Hematopoietic multipotent progenitor cell treated with erythropoietin and hydrocortisone succinate and interleukin-3 and kit ligand, for 8 days (in vitro differentiated cells): ENCODE results near the gene IZUMO4.
"Not testable (repeated sequence)": the region's sequence is repeated elsewhere in the genome, so short reads cannot be mapped to it uniquely, and the experiment has no call there.

Experiments
- DNase-seq: peaks from one replicate; pipeline ENCODE4 v3.0.0-alpha.2; 2015

The IZUMO4 gene

DNA sequence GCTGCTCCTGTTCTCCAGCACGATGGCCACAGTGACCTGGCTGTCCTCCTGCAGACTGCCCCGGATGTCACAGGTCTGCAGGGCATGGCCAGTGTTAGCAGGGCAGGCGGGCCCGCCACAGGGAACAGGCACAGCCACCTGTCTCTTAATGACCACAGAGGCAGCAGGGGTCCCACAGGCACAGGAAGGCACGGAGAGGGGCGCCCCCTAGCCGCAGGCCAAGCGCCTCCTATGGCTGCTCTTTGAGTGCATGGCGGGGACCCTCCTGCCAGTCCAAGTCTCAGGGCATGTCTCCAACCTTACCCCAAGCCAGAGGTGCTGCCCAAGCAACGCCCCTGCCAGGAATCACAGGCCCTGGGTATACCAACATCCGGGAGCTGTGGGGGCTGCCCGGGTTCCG lies 14.1 kb downstream of the IZUMO4 start:
- no peak for DNase-seq

DNA sequence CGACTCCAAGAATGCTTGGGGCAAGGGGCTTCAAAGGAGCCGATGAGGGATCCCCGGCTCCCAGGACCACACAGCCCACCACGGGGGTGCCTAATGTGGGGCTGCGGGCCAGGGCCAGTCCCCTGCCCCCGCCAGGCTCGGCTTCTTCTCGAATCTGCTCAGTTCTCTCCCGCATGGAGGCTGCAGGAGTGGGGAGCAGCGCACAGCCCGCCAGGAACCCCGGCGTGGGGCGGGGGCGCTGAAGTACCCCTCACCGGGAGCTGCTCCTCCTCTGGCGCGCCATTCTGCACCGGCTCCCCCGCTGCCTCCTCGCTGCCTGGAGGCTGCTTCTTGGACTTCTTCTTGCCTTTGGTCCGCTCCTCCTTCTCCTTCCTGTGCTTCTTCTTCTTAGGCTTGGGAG lies 14.7 kb downstream of the IZUMO4 start:
- no peak for DNase-seq

DNA sequence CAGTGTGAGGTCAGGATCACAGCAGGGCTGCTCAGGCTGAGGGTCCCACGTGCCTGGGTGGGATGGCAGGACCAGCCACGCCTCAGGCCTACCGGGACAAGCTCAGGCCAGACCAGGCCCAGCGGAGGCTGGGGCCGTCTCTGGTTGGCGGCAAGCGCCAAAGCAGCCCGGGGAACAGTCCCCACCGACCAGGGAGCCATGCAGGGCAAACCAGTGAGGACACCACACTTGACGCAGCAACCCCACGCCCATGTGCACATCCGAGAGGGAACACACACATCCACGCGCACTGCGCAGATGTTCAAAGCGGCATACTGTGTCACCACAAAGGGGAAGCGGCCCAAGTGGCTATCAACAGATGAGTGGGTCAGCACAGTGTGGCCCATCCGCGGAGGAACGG lies 15.2 kb downstream of the IZUMO4 start:
- no peak for DNase-seq

- DNase-seq: no peak
These were observed 16.0 kb downstream of the IZUMO4 start for GRCh38 chr19:2112516-2113320.

- DNase-seq: no peak
These were observed 16.9 kb downstream of the IZUMO4 start for GRCh38 chr19:2113439-2114211.

DNA sequence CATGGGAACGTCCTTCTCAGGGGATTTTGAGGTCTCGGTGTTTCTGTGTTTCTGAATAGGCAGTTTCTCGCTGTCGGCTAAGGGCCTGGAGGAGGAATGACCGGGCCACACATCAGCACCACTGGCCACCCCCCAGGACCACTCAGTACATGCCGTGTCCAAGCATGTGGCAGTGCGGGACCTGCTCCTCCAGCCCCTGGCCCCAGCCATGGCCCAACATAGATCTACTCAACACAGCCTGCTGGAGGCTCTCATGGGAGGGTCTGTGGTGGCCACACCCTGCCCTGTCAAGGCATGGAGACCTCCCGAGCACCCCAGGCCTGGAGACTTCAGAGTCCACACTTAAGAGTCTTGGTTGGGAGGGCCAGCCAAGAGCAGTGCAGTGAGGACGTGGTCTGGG lies 17.5 kb downstream of the IZUMO4 start:
- no peak for DNase-seq

DNA sequence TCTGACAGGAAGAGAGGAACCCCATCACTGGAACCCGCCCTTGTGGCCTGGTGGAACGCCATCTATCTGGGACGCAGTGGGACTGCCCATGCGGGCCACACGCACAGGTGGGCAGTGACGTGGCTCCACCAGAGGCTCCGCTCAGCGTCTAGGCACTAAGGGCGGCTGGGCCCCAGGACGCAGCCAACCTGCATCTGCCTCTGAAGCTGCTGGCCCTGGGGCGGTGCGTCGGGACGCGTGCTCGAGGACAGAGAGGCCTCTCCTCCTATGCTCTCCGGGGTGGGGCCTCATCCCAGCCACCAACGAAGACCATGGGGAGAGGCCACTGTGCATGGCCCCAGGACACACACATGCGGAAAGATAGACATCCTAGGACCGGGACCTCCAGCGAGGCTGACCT lies 18.1 kb downstream of the IZUMO4 start:
- no peak for DNase-seq

- no peak for DNase-seq
These were observed 18.6 kb downstream of the IZUMO4 start for GRCh38 chr19:2115324-2115723.

DNA sequence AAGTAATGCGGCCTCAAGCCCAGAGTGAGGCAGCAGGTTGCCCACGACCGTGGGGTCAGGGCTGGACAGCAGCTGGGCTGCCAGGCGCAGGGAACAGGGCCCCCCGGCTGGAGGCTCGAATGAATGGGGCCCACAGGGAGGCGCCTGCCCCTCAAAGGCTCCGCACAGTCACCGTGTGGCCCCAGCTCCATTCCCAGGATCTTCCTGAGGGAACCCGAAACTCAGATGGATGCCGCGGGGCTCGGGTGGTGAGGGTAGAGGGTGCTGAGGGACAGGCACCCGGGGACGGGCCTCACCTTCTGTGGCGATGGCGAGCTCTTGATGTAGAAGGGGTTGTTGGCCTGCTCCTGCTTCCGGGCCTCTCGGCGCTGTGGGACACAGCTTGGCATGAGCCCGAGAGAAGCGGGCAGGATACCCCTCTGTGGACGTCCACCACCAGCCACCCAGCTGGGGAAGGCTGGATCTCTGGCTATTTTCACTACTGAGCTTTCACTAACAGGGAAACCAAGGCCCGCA lies 19.3 kb downstream of the IZUMO4 start:
- no peak for DNase-seq

- no peak for DNase-seq
These were observed 19.8 kb downstream of the IZUMO4 start for GRCh38 chr19:2116507-2116906.

- no peak for DNase-seq
These were observed 20.7 kb downstream of the IZUMO4 start for GRCh38 chr19:2117215-2117960.

GRCh38 chr19:2118438-2118837 lies 21.7 kb downstream of the IZUMO4 start:
- no peak for DNase-seq

DNA sequence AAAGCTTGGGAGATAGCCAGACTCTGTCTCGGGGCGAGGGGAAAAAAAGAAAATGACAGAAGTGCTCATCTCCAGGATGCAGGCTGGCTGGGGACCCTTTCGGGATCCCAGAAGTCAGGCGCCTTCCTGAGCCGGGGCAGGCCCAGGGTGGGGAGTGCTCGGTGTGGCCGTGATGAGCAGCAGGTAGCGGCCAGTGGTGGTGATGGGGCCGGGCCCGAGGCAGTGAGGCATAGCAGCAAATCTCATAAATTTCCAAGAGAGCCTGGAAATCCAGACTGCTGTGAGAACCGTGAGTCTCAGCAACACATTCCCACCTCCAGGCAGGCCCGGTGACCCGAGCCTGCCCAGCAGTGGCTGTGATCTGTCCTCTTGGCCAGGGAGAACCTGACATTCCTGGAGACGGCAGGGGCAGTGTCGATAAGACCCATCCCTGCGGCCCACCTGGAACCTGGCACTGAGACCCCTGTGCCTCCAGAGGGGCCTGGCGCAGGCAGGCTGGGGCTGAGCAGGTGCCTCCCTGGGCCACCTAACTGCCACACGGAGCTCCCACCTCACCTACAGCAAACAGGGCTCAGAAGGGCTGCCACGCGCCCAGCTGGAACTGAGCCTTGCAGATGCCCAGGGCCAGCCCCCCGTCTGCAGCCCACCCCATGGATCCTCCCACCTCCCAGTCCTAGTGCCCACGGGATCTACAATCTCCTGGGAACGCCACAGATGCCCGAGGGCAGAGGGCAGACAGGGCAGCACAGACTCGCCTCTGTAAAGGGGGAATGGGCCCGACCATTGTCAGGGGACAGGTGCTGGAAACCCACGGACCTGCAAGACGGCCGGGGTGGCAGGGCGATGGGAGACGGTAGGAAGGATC lies 23.4 kb downstream of the IZUMO4 start:
- no peak for DNase-seq

- no peak for DNase-seq
These were observed 24.1 kb downstream of the IZUMO4 start for GRCh38 chr19:2120821-2121220.

GRCh38 chr19:2121416-2122051 lies 24.8 kb downstream of the IZUMO4 start:
- DNase-seq: no peak

GRCh38 chr19:2122251-2122650 lies 25.5 kb downstream of the IZUMO4 start:
- DNase-seq: no peak

GRCh38 chr19:2122982-2123381 lies 26.3 kb downstream of the IZUMO4 start:
- DNase-seq: no peak

GRCh38 chr19:2123682-2124387 lies 27.1 kb downstream of the IZUMO4 start:
- peak; percentile 14 for DNase-seq

DNA sequence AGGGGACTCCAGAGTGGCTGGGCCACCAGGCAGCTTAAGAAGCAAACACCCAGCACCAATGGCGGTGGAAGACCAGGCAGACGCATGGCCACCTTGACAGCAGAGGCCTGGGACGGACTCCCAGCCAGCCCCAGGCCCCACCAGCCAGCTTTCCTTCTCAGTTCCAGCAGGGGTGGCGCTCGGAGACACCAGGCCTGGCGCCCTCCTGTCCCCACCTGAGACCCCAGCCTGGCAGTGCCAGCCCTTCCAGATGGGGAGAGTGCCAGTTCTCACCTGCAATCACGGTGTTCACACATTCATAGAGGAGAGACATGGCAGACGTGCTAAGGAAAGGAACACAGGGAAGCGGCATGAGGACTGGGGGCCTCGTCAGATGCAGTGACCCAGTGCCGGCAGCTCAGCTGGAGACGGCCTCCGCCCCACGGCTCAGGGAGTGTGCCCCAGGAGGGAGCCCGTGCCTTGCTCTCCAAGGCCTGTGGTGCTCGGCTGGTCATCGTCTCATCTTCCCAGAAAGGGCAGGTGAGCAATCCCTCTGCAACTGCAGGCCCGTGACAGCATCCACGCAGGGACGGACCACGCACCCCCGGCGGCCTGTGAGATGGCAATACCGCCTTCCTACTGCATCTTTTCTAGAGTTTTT lies 30.3 kb downstream of the IZUMO4 start:
- DNase-seq: no peak

DNA sequence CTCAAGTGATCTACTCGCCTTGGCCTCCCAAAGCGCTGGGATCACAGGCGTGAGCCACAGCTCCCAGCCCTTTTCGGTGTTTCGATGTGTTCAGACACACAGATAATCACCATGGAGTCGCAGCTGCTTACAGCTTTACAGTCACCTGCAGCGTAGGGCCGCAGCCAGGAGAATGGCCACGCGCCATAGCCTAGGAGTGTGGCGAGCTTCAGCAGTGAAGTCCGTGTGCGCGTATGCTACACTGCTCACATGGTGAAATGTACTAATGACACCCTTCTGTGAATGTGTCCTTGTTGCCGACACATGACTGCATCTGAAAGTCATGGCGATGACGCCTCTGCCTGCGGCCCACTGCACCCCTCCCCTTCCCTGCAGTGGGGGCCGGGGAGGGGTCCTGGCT lies 31.0 kb downstream of the IZUMO4 start:
- no peak for DNase-seq

DNA sequence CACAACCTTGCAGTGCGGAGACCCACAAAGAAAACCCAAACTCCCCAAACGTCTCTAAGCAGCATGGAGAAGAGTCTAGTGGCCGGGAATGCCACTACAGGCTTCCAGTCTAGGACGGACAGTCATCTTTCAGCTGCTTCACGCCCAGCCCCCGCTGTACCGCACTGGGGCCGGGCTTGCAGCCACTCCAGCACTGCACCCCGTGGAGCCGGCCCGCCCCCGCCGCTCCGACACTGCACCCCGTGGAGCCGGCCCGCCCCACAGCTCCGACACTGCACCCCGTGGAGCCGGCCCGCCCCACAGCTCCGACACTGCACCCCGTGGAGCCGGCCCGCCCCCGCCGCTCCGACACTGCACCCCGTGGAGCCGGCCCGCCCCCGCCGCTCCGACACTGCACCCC lies 31.5 kb downstream of the IZUMO4 start:
- not testable (repeated sequence) for DNase-seq
